OCI-LY3 (cell line): ENCODE data around the gene ACTG1.

Experiments
- EZH2phosphoT487 ChIP-seq: fragments of 200-600 bp; shearing (Covaris generic); IDR thresholded peaks from 2 replicates; pipeline ENCODE4 v1.6.1; 2018; ENCODE audit warnings: antibody characterized with exemption, mixed run types, low read depth
- TF ChIP-seq, protein P1 (sequence below): fragments of 200-600, 300-600 bp; sonication (generic); IDR thresholded peaks from 2 replicates; pipeline ENCODE4 v1.5.1; 2014; ENCODE audit warnings: antibody characterized with exemption, low read length, low read depth

DNA sequence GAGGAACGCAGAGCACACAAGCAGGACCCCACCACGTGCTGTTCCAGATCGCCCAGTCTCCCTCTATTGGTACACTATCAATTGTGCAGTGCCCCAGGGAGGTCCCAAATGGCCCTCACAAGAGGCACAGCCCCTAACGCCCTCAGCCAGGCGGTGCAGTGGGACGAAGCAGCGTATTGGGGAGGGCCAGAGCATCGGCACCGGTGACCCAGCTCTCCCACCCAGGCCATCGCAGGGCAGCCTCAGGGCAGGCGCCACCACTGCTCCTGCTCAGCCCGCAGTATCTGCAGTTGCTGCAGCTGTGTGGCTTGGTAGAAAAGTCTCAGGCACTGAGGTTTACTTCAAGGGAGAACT lies 45.5 kb upstream of the ACTG1 start:
- TF ChIP-seq, protein P1, sequence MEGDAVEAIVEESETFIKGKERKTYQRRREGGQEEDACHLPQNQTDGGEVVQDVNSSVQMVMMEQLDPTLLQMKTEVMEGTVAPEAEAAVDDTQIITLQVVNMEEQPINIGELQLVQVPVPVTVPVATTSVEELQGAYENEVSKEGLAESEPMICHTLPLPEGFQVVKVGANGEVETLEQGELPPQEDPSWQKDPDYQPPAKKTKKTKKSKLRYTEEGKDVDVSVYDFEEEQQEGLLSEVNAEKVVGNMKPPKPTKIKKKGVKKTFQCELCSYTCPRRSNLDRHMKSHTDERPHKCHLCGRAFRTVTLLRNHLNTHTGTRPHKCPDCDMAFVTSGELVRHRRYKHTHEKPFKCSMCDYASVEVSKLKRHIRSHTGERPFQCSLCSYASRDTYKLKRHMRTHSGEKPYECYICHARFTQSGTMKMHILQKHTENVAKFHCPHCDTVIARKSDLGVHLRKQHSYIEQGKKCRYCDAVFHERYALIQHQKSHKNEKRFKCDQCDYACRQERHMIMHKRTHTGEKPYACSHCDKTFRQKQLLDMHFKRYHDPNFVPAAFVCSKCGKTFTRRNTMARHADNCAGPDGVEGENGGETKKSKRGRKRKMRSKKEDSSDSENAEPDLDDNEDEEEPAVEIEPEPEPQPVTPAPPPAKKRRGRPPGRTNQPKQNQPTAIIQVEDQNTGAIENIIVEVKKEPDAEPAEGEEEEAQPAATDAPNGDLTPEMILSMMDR = no peak
- no peak for TF ChIP-seq EZH2phosphoT487
